Measurements from ENCODE around the gene HTATIP2.
A peak's percentile ranks its signal among the peaks of the same experiment; 100 is the strongest.

HTATIP2 gene

GRCh38 chr11:20388096-20389055, 24.9 kb downstream of the HTATIP2 start:
- no peak for TF ChIP-seq ZFX (IDR thresholded peaks at IDR 0.05; ENCODE audit: borderline replicate concordance)
- H3K27ac ChIP-seq, result peak overlapping the region; percentile 71

GRCh38 chr11:20397281-20397680, 33.8 kb downstream of the HTATIP2 start:
- no peak overlapping the region for H3K27ac ChIP-seq
- TF ChIP-seq ZFX (IDR thresholded peaks at IDR 0.05; ENCODE audit: borderline replicate concordance) (no peak), CTCF (IDR thresholded peaks at IDR 0.05) (peak; percentile 69)

GRCh38 chr11:20399498-20399897, 36.0 kb downstream of the HTATIP2 start:
- TF ChIP-seq ZFX (IDR thresholded peaks at IDR 0.05; ENCODE audit: borderline replicate concordance), result no peak
- no peak overlapping the region for H3K27ac ChIP-seq

- TF ChIP-seq CTCF (IDR thresholded peaks at IDR 0.05) (no peak), ZFX (IDR thresholded peaks at IDR 0.05; ENCODE audit: borderline replicate concordance) (no peak)
- H3K27ac ChIP-seq, result no peak overlapping the region
These were observed 39.5 kb downstream of the HTATIP2 start for GRCh38 chr11:20403059-20403458.

GRCh38 chr11:20406484-20406883, 43.0 kb downstream of the HTATIP2 start:
- H3K27ac ChIP-seq, result no peak overlapping the region
- TF ChIP-seq ZFX (IDR thresholded peaks at IDR 0.05; ENCODE audit: borderline replicate concordance) (no peak), CTCF (IDR thresholded peaks at IDR 0.05) (no peak)

GRCh38 chr11:20407344-20407743, 43.8 kb downstream of the HTATIP2 start:
- TF ChIP-seq CTCF (IDR thresholded peaks at IDR 0.05) (no peak), ZFX (IDR thresholded peaks at IDR 0.05; ENCODE audit: borderline replicate concordance) (no peak)
- H3K27ac ChIP-seq, result no peak overlapping the region

- TF ChIP-seq ZFX (IDR thresholded peaks at IDR 0.05; ENCODE audit: borderline replicate concordance) (no peak), CTCF (IDR thresholded peaks at IDR 0.05) (no peak)
- no peak overlapping the region for H3K27ac ChIP-seq
These were observed 51.9 kb downstream of the HTATIP2 start for GRCh38 chr11:20415432-20415831.

GRCh38 chr11:20417771-20418170, 54.3 kb downstream of the HTATIP2 start:
- TF ChIP-seq ZFX (IDR thresholded peaks at IDR 0.05; ENCODE audit: borderline replicate concordance) (no peak), CTCF (IDR thresholded peaks at IDR 0.05) (no peak)
- no peak overlapping the region for H3K27ac ChIP-seq

Data from 22Rv1 (cell line).